HEK293T (cell line): Measurements from ENCODE around the gene NUP133.

Experiments
- ARNT ChIP-seq: fragments of 450-650 bp; IDR thresholded peaks from 2 replicates; pipeline ENCODE4 v1.6.1; 2017; ENCODE audit warnings: mild to moderate bottlenecking
- ELF4 ChIP-seq: fragments of 450-650 bp; IDR thresholded peaks from 2 replicates; pipeline ENCODE4 v1.6.1; 2017; ENCODE audit warnings: antibody characterized with exemption
- FOXM1 ChIP-seq: fragments of 450-650 bp; IDR thresholded peaks from 2 replicates; pipeline ENCODE4 v1.6.1; 2017; ENCODE audit warnings: mild to moderate bottlenecking, borderline replicate concordance
- L3MBTL2 ChIP-seq: fragments of 450-650 bp; conservative IDR thresholded peaks from 2 replicates; pipeline ENCODE4 v1.6.1; 2016; ENCODE audit warnings: mild to moderate bottlenecking
- LEF1 ChIP-seq: fragments of 450-650 bp; IDR thresholded peaks from 2 replicates; pipeline ENCODE4 v1.6.1; 2017; ENCODE audit warnings: mild to moderate bottlenecking, borderline replicate concordance
- NFRKB ChIP-seq: fragments of 450-650 bp; IDR thresholded peaks from 2 replicates; pipeline ENCODE4 v1.6.1; 2016; ENCODE audit warnings: mild to moderate bottlenecking, moderate library complexity
- SP1 ChIP-seq: fragments of 450-650 bp; IDR thresholded peaks from 2 replicates; pipeline ENCODE4 v1.6.1; 2017
- SUZ12 ChIP-seq: fragments of 450-650 bp; IDR thresholded peaks from 2 replicates; pipeline ENCODE4 v1.6.1; 2016; ENCODE audit warnings: mild to moderate bottlenecking
- TARDBP ChIP-seq: fragments of 450-650 bp; IDR thresholded peaks from 2 replicates; pipeline ENCODE4 v1.6.1; 2016
- ZNF384 ChIP-seq: fragments of 450-650 bp; IDR thresholded peaks from 2 replicates; pipeline ENCODE4 v1.6.1; 2016

GRCh38 chr1:229464672-229465071, 43.5 kb downstream of the NUP133 start:
- TF ChIP-seq TARDBP (no peak), SUZ12 (no peak), FOXM1 (no peak), L3MBTL2 (no peak), ELF4 (no peak), ZNF384 (no peak), LEF1 (no peak), ARNT (no peak), SP1 (no peak), NFRKB (no peak)
